NCI-H446 treated with DMSO at 0.1 percent for 48 hours (cell line): ENCODE results near the gene MRPS34.
"Not testable (repeated sequence)": the region's sequence is repeated elsewhere in the genome, so short reads cannot be mapped to it uniquely, and the experiment has no call there.

Source experiments
- DNase-seq: peaks from one replicate; lab custom pipeline; 2025; lab: John Stamatoyannopoulos, UW

Gene MRPS34

DNA sequence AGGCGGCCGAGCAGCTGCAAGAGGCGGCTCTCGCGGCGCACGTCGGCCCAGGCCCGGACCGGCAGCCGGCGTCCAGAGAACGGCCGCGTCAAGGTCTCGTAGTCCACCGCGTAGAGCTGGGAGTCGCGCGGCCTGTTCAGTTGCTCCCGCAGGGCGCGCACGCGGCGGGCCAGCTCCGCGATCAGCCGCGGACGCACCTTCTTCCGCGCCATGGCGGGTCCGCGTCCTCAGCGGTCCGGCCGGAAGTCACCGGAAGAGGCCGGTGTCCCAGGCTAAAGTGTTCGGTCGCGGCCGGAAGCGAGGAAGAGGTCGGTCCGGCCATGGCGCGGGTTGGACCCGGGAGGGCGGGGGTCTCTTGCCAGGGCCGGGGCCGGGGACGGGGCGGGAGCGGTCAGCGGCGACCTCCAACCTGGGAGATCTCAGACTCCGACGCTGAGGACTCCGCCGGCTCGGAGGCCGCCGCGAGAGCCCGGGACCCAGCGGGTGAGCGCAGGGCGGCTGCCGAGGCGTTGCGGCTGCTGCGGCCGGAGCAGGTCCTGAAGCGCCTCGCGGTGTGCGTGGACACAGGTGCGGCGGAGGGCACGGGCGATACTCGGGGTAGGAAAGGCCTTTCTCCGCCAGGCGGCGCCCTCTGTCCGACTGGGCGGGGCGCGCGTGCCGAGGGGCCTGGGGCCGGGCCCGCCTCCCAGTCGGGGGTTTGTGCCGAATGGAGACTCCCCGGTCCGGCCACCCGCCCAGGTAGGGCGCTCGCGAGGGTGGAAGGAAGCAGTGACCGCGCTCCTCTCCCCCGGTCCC is at the start of gene MRPS34:
Gene MRPS34 (minus strand): TSS at position 227 of the 795 bp plus-strand sequence. CDS start 15 bp downstream, at position 212.
- DNase-seq, result peak; percentile 35

- DNase-seq, result no peak
Measured at GRCh38 chr16:1821861-1822611, 49.1 kb upstream of the MRPS34 start.

DNA sequence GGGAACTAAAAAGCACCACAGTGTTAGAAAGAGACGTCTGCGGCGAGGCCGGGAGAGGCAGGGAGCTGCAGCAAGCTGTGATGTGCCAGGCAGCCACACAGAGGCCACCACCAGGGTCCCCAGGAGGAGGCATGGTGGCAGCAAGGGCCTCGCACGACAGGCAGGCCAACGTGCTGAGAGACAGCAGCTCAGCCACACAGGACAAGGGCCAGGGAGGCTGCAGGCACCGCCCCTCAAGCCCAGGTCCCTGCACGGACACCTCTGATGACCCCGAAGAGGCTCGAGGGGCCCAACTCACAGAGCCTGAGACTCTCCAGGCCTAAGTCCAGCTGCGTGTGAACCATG is 48.0 kb upstream of the MRPS34 start:
- DNase-seq, result no peak

DNA sequence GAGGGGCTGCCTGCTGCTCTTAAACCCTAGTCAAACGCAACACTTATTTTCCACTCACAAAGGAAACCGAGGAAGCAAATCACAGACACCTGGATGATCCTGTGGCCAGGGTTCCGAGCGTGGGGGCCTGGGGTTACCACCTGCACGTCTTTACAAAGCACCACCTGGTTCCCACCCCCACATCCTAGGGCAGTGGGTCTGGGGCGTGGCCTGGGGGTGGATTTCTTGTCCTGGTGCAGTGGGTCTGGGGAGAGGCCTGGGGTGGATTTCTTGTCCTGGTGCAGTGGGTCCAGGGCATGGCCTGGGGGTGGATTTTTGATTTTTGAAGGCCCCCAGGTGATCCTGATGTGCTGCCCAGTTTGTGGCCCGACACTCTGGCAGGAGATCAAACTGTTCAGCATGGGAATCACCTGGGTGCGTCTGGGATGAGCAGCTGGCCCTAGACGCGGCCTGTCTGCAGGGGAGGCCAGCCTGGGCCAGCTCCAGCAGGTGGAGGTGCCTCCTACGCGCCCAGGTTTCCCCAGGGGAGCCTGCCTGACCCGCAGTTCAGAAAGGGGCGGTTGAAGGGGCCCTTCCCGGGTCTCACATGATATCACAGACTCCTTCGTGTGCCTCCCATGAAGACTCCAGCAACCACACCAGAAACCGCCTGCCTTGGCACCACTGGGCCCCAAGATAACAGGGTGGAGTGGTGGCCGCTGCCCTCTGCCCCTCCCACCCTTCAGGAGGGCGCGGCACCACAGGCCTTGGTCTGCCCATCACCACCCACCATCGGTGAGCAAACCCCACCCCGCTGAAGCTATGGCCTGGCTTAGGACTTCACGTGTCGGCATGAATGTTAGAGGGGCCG is 47.4 kb upstream of the MRPS34 start:
- no peak for DNase-seq

GRCh38 chr16:1819611-1820010 is 46.7 kb upstream of the MRPS34 start:
- no peak for DNase-seq

GRCh38 chr16:1818873-1819525 is 46.1 kb upstream of the MRPS34 start:
- DNase-seq, result no peak

DNA sequence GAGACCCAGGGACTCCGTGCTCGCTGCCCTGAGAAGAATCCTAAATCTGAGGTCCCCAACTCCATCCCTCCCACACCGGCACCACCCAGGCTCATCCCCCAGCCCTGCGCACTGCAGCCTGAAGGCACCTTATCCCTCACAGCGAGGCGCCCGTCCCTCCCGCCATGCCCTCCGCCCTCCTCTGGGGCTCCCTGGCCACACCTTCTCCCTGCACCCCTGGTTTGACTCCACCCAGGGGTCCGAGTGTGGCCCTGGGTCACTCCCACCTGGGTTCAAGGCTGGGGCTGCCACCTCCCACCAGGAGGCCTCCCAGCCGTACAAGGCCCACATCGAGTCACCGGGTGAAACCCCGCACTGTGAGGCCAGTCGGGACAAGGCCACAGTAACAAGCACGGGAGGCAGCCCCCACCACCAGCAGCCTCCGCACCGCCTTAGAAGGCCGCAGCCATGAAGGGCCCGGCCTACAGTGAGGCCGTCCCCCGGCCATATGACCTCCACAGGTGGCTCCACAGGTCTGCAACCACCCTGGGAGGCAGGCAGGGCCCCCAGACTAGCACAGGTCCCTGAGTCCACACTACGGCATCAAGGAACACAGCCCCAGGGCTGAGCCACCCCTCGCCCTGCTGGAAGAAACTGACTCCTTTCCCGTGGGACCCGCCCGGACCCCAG is 45.4 kb upstream of the MRPS34 start:
- no peak for DNase-seq

- DNase-seq, result no peak
Measured at GRCh38 chr16:1817716-1818115, 44.8 kb upstream of the MRPS34 start.

GRCh38 chr16:1817276-1817589 is 44.3 kb upstream of the MRPS34 start:
- DNase-seq, result no peak

- DNase-seq, result no peak
Measured at GRCh38 chr16:1816396-1817275, 43.7 kb upstream of the MRPS34 start.

- DNase-seq, result no peak
Measured at GRCh38 chr16:1815461-1815860, 42.5 kb upstream of the MRPS34 start.

- DNase-seq, result peak; percentile 11
Measured at GRCh38 chr16:1812732-1813163, 39.8 kb upstream of the MRPS34 start.

DNA sequence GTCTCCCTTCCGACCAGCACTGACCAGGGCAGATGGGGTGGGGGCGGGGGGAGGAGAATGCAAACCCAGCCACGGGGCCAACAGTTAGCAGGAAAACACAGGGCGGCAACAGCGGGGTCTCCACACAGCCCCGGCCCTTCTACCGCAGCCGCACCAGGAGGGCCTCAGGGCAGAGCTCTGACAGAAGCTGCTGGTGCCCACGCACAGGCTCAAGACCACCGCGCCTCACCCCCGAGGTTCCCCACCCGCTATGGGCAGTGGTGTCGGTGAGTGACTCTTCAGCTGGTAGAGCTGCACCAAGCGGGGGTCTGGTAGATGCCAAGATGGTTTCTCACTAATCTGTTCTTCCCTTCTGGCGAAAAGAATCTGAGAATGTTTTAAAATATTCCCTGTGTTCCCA is 37.6 kb upstream of the MRPS34 start:
- no peak for DNase-seq

- DNase-seq, result no peak
Measured at GRCh38 chr16:1810106-1810505, 37.2 kb upstream of the MRPS34 start.

GRCh38 chr16:1809281-1809801 is 36.4 kb upstream of the MRPS34 start:
- DNase-seq, result no peak

GRCh38 chr16:1808691-1809090 is 35.8 kb upstream of the MRPS34 start:
- DNase-seq, result no peak

- no peak for DNase-seq
Measured at GRCh38 chr16:1807626-1808025, 34.7 kb upstream of the MRPS34 start.

GRCh38 chr16:1800701-1801100 is 27.8 kb upstream of the MRPS34 start:
- no peak for DNase-seq

- not testable (repeated sequence) for DNase-seq
Measured at GRCh38 chr16:1799263-1799662, 26.3 kb upstream of the MRPS34 start.
